GM19395 (cell line): ENCODE measurements around the gene RARS2.
A peak's percentile ranks its signal among the peaks of the same experiment; 100 is the strongest.
"Not testable (repeated sequence)": the region's sequence is repeated elsewhere in the genome, so short reads cannot be mapped to it uniquely, and the experiment has no call there.

ENCODE experiments used
- ATAC-seq: cut with Tn5 transposase; IDR thresholded peaks from one replicate; pipeline ENCODE4 v1.9.1; 2021; ENCODE audit warnings: mild to moderate bottlenecking, moderate library complexity; ENCODE audit not compliant: unreplicated experiment

The RARS2 gene

DNA sequence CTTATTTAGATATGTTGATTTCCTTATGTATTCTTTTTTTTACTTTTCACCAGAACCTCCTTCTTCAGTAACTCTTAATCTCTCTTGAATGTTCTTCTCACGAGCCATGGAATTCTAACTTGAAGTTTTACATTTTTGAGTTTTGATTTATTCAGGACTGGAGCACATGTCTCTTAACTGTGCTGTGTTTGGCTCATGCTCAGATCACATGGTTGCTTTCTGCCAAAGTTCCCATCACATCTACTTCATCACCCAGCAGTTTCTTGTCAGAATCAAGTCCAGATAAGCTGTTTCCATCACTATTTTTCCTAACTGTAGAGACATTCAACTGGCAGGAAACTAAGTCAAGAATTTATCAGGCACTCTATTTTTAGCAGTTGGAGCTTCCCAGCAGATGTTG is 85.3 kb downstream of the RARS2 start:
- no peak for ATAC-seq

- ATAC-seq, result no peak
These were observed 87.8 kb downstream of the RARS2 start for GRCh38 chr6:87501809-87502572.

DNA sequence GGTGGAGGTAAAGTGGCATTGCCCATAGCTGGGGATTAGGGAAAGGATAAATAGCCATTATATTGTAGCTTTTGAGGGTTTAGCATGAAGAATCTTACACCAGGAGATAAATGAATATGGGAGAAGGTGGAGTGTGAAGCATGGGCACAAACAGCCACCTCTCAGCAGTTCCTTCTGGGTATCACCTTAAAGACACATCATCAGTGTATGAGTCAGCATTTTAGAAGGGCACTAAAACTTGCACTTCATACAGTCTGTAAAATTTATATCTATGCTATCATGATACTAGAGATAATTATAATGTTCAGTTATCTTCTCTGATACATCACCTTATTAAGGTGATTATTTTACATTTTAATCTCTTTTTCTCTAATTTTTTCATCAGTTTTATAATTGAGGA is 91.7 kb downstream of the RARS2 start:
- no peak for ATAC-seq

DNA sequence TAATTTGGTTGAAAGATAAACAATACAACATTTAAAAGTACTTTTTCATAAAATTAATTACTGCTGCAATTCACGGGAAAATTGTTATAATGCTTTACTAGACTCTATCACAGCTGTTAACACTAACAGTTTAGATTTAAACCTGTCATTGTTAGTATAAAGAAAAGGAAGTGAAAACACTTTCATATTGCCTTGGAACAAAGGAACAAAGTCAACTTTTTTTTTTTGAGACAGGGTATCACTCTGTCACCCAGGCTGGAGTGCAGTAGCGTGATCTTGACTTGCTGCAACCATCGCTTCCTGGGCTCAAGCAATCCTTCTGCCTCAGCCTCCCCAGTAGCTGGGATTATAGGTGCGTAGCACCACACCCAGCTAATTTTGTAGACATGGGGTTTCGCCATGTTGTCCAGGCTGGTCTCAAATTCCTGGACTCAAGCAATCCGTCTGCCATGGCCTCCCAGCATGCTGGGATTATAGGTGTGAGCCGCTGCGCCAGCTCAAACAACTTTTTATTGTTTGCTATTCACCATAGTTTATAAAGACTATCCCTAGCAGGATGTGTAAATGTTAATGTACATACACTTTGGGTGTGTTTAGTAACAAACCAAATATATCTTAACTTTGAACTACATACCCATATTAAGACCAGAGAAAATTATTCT is 94.9 kb downstream of the RARS2 start:
- ATAC-seq, result peak; percentile 98

- not testable (repeated sequence) for ATAC-seq
These were observed 100.5 kb downstream of the RARS2 start for GRCh38 chr6:87489326-87489725.

- no peak for ATAC-seq
These were observed 102.2 kb downstream of the RARS2 start for GRCh38 chr6:87487555-87487954.

DNA sequence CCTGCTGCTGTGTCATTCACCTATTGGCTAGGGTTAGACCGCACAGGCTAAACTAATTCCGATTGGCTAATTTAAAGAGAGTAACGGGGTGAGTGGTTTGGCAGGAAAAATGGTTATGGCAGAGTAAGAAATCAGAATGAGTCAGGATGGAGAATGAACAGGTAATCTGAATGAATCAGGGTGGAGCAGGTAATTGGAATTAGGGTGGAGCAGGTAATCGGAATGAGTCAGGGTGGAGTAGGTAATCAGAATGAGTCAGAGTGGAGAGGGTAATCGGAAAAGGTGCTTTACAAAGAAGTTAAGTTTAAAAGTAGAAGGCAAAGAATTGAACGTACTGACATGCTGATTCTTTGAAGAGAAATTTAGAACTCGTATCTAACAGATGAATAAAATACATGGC is 105.3 kb downstream of the RARS2 start:
- no peak for ATAC-seq

DNA sequence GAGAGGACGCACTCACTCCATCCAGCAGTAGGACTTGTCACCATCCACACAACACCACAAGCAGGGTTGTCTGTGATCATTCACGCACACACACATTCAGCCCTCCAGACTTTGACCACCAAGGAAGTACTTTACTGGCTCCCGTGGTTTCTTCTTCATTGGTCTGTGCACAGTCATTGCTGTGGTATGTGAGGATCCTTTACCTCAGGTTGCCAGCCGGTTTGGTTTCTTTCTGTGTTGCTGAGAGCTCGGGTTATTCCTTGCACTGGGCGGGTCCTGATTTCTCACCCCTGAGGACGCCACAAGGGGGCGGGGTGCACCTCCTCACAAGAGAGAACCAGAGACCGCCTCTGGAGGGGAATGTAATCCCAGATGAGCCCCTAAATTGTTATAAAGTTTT is 105.9 kb downstream of the RARS2 start:
- ATAC-seq, result no peak

DNA sequence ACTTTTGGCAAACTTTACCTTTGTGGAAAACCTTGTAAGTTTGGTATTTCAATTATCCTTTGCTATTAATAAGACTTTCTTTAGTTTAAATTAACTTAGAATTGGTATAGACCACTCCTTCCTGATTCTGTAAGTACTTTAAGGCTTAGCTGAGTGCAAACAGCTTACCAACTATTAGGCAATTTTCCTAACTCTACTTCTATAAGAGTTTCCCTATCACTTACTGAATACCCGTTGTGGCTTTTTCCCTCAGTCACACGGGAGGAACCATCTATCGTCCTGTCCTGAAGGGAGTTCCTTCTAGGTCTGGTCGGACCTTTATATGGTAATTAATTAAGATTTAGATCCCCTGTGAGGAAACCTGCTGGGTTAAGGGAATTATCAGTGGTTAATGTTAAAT is 107.4 kb downstream of the RARS2 start:
- ATAC-seq, result no peak

- ATAC-seq, result no peak
These were observed 107.9 kb downstream of the RARS2 start for GRCh38 chr6:87481931-87482330.

DNA sequence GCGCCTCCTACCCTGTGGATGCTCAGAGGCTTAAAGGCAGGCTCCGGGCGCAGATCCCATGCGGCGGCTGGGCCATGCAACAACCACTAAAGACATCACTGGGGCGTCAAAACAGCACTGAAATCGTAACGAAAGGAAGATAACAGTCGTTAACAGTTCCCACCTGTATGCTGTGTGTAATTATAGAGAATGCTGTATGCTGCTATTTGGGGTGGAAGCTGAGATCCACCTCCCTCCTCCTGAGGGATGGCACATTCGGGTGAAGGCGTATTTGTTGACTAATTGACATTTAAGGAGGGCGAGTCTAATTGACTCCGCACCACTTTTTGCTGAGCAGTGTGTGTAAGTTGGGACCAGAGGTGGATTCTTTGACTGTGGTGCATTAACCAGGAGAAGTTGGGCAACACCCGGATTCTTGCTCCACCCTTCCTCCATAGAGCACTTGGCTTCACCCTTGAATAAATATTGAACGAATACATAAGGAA is 116.3 kb downstream of the RARS2 start:
- peak; percentile 78 for ATAC-seq

- ATAC-seq, result peak; percentile 92
These were observed 117.0 kb downstream of the RARS2 start, which contains the start of gene SLC35A1 for GRCh38 chr6:87472525-87473418. Gene SLC35A1 (plus strand): TSS chr6:87472974. CDS start chr6:87473004, 30 bp downstream.

DNA sequence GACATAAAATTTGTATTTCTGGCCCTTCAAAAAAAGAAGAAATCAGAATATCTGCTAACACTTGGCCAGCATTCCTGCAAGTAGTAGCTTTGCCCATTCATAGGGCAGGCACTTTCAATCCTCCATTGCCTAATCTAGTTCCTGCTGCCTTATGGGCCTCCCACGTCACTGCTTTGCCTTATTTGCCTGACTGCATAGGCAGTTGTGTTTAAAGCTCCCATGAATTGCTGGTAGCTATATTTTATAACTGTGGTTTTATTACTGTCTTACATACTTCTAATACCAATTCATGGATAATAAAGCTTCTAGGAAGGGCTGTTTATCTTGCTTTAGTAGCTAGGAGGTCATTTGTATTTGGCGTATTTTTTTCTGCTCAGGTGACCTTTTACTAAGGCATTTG is 124.7 kb downstream of the RARS2 start:
- ATAC-seq, result no peak
